Measurements from ENCODE around the gene NOVA2. TPM values are rescaled to one million over a fixed set of nuclear protein-coding genes. Genes with fewer than 3 reads are reported as not detected.

The NOVA2 gene
- total and polyA plus RNA-seq, 2 donors (not counting 3 experiments of a cell fraction or from before 2014, with no cell fraction given), result 5.6 to 34.2 TPM

GRCh38 chr19:46000491-46001246 lies 27.0 kb upstream of the NOVA2 start:
- H4K20me1 ChIP-seq (replicated peaks; ENCODE audit: control insufficient read depth, extremely low read depth, insufficient read depth, low read length), result no peaks in the 10 kb centered on the region
- no TSS peak for BruUV-seq (replicated peaks)
- no peaks in the 10 kb centered on the region for H3K9me3 ChIP-seq (replicated peaks; ENCODE audit: control insufficient read depth, insufficient read depth, low read length)
- dilution Hi-C loops (cut with MboI; ENCODE audit: extremely low pct_ligation_motif_present, low sequenced_read_pairs) (no loop called here), intact Hi-C loops (cut with micrococcal nuclease) (no loop called here)
- H3K79me2 ChIP-seq (ENCODE audit: control insufficient read depth, insufficient read depth, low read length), result peaks cover 3% of the 10 kb centered on the region
- FAIRE-seq (no peak), DNase-seq (ENCODE audit: low read depth, low spot score) (no peak)
- no peak overlapping the region for H3K27ac ChIP-seq (ENCODE audit: insufficient read depth, low read depth, low read length)
- H3K27me3 ChIP-seq (ENCODE audit: control insufficient read depth in 2 of 2, insufficient read depth in 2 of 2, low read length in 2 of 2), result no peaks in the 10 kb centered on the region
- no peak overlapping the region for H2AFZ ChIP-seq (ENCODE audit: low read depth, low read length)
- TF ChIP-seq FOS (IDR thresholded peaks at IDR 0.05; ENCODE audit: borderline replicate concordance, insufficient read depth, low read length) (no peak), GATA2 (IDR thresholded peaks at IDR 0.05; ENCODE audit: insufficient read depth, insufficient read length, low read depth, low read length) (no peak), CTCF (IDR thresholded peaks at IDR 0.05; ENCODE audit: extremely low read depth in 1 of 2, insufficient read depth in 1 of 2, low read depth in 1 of 2, low read length in 2 of 2) (no peak), POLR2AphosphoS5 (IDR thresholded peaks at IDR 0.05; ENCODE audit: insufficient read depth, low read depth, low read length) (no peak), EZH2 (IDR thresholded peaks at IDR 0.05; ENCODE audit: borderline replicate concordance, low read depth, low read length, severe bottlenecking) (no peak), MYC (IDR thresholded peaks at IDR 0.05; ENCODE audit: low read depth, low read length) (no peak), POLR2A (IDR thresholded peaks at IDR 0.05; ENCODE audit: low read depth, low read length) (no peak), JUN (IDR thresholded peaks at IDR 0.05; ENCODE audit: borderline replicate concordance, insufficient read depth, insufficient read length, low read depth) (no peak), MAX (IDR thresholded peaks at IDR 0.05; ENCODE audit: insufficient read depth, insufficient read length) (no peak)
- no peaks in the 10 kb centered on the region for H3K9me1 ChIP-seq (replicated peaks; ENCODE audit: control insufficient read depth, extremely low read depth, insufficient read depth, low read length)
- no peak overlapping the region for H3K4me2 ChIP-seq (ENCODE audit: insufficient read depth, low read length)
- H3K4me3 ChIP-seq (replicated peaks in 1 of 3; ENCODE audit: insufficient read depth in 1 of 3, low read depth in 1 of 3, low read length in 3 of 3), result peak overlapping the region in 1 of 3 experiments; percentile 36
- no peaks in the 10 kb centered on the region for H3K36me3 ChIP-seq (ENCODE audit: control insufficient read depth in 2 of 2, extremely low read depth in 1 of 2, insufficient read depth in 2 of 2, low read length in 2 of 2)
- ChIA-PET POLR2A (no interaction called here), CTCF (interaction anchor here (1.0 to 2.3 kb wide), 3 partner anchors 9 to 28 kb away, joined by 3 to 10 read pairs (median 3); no protein-coding TSS in a partner anchor)
- H3K4me1 ChIP-seq (ENCODE audit: control insufficient read depth, extremely low read depth, insufficient read depth, low read length), result peaks cover 9% of the 10 kb centered on the region
- H3K9ac ChIP-seq (replicated peaks; ENCODE audit: extremely low read depth, insufficient read depth, low read length), result no peak overlapping the region
